ENCODE measurements around the gene SCAMP3. TPM values are rescaled to one million over a fixed set of nuclear protein-coding genes. Genes with fewer than 3 reads are reported as not detected.

The SCAMP3 gene
- total and polyA plus RNA-seq, 10 of the 15 experiments (the other 5 are each of a cell fraction or from before 2014, with no cell fraction given), result 17.2 to 133 (median 87.3) TPM

- Histone ChIP-seq H3K9ac (ENCODE audit: control insufficient read depth, insufficient read depth, low read length) (no peak overlapping the region), H3K4me2 (ENCODE audit: control insufficient read depth, insufficient read depth) (peak overlapping the region; percentile 11; the same call in 1 of the 2 replicates), H3K4me1 (ENCODE audit: control insufficient read depth, insufficient read depth, low read length) (peaks cover 14% of the 10 kb centered on the region), H3K36me3 (ENCODE audit: control insufficient read depth in 2 of 2, insufficient read depth in 2 of 2, low read length in 1 of 2) (no peaks in the 10 kb centered on the region; a peak in 2 of 4 replicates), H3K9me3 (replicated peaks; ENCODE audit: control insufficient read depth, insufficient read depth, low read length) (no peaks in the 10 kb centered on the region), H3K79me2 (ENCODE audit: control insufficient read depth, insufficient read depth, low read length) (peaks cover 13% of the 10 kb centered on the region), H4K20me1 (ENCODE audit: control insufficient read depth, insufficient read depth) (no peaks in the 10 kb centered on the region), H2AFZ (ENCODE audit: control insufficient read depth, low read depth, low read length) (peak overlapping the region; percentile 88; the same call in 1 of the 2 replicates), H3K4me3 (no peak overlapping the region), H3K27me3 (replicated peaks in 1 of 2; ENCODE audit: control insufficient read depth in 2 of 2, insufficient read depth in 2 of 2, low read length in 1 of 2) (no peaks in the 10 kb centered on the region), H3K27ac (ENCODE audit: control insufficient read depth, insufficient read depth) (0 out of 2 replicates have a peak overlapping the region, but pooled peaks have one; percentile 13)
- BruUV-seq (replicated peaks), result no TSS peak
- intact Hi-C loops (cut with micrococcal nuclease; ENCODE audit: unreplicated experiment), result loop anchor here (5.0 kb wide), 1 partner anchor 35 kb away; the partner anchor contains the start of genes MTX1 and THBS3
- ATAC-seq, result no peak
- SMC1A ChIA-PET (ENCODE audit: uncharacterized antibody, unreplicated experiment), result interaction anchor here (0.7 to 1.9 kb wide), 8 partner anchors 9 to 440 kb away, joined by 3 to 7 read pairs (median 4); partner anchors contain the start of gene KRTCAP2
- POLR2A ChIA-PET, result interaction anchor here (1.0 to 2.2 kb wide), 6 partner anchors 14 to 69 kb away, joined by 3 to 13 read pairs (median 6); partner anchors contain the start of genes ENTREP3, FDPS and KRTCAP2
- in situ Hi-C loops (cut with MboI), result no loop called here
- no peak for FAIRE-seq
- CTCF ChIA-PET, result interaction anchor here (0.6 to 5.5 kb wide), 10 partner anchors 9 to 94 kb away, joined by 3 to 28 read pairs (median 4); partner anchors contain the start of genes KRTCAP2, MTX1, THBS3 and TRIM46
- TF ChIP-seq CHD2 (IDR thresholded peaks at IDR 0.05; ENCODE audit: borderline replicate concordance, low read depth, low read length) (no peak), RELA (IDR thresholded peaks at IDR 0.05; ENCODE audit: borderline replicate concordance, partially characterized antibody) (no peak), E4F1 (IDR thresholded peaks at IDR 0.05; ENCODE audit: borderline replicate concordance, partially characterized antibody) (no peak), ZNF217 (IDR thresholded peaks at IDR 0.05) (no peak)
- WGBS (ENCODE audit: insufficient coverage, insufficient replicate concordance, low lambda C conversion rate, missing lambda C conversion rate), result 50% methylated on average over 4 of the region's 4 CpGs
- RAD21 ChIA-PET (ENCODE audit: unreplicated experiment), result interaction anchor here (0.7 to 2.1 kb wide), 3 partner anchors 8 to 35 kb away, joined by 3 to 10 read pairs (median 4); no protein-coding TSS in a partner anchor
- no peak for DNase-seq (ENCODE audit: low read depth, low spot score)
Observed at GRCh38 chr1:155241841-155242264, 20.3 kb downstream of the SCAMP3 start.

All from GM12878 (cell line).